Measurements from ENCODE around the gene RAMAC. TPM values are rescaled to one million over a fixed set of nuclear protein-coding genes. Genes with fewer than 3 reads are reported as not detected.

The RAMAC gene
- total and polyA plus RNA-seq, 10 of the 15 experiments (the other 5 are each of a cell fraction or from before 2014, with no cell fraction given), result 22.4 to 109 (median 41.7) TPM

GRCh38 chr15:82969353-82969752 is 16.7 kb upstream of the RAMAC start:
- H3K27me3 ChIP-seq (replicated peaks in 1 of 2; ENCODE audit: control insufficient read depth in 2 of 2, insufficient read depth in 2 of 2, low read length in 1 of 2), result peaks cover 0 to 2% of the 10 kb centered on the region in 2 experiments; a peak in 1 of 4 replicates
- no peaks in the 10 kb centered on the region for H3K9me3 ChIP-seq (replicated peaks; ENCODE audit: control insufficient read depth, insufficient read depth, low read length)
- FAIRE-seq (no peak), ATAC-seq (no peak), DNase-seq (ENCODE audit: low read depth, low spot score) (no peak)
- H3K4me3 ChIP-seq, result no peak overlapping the region
- no peak overlapping the region for H2AFZ ChIP-seq (ENCODE audit: control insufficient read depth, low read depth, low read length)
- no TSS peak for BruUV-seq (replicated peaks)
- ChIA-PET RAD21 (ENCODE audit: unreplicated experiment) (no interaction called here), SMC1A (ENCODE audit: uncharacterized antibody, unreplicated experiment) (interaction anchor here (0.6 to 1.2 kb wide), 3 partner anchors 30 to 68 kb away, joined by 3 to 5 read pairs (median 3); no protein-coding TSS in a partner anchor), POLR2A (no interaction called here), CTCF (interaction anchor here (0.9 kb wide), 1 partner anchor 438 kb away, joined by 3 read pairs; no protein-coding TSS in a partner anchor)
- no peaks in the 10 kb centered on the region; the same call in 1 of the 2 replicates for H4K20me1 ChIP-seq (ENCODE audit: control insufficient read depth, insufficient read depth)
- no peak for TF ChIP-seq GABPA (IDR thresholded peaks at IDR 0.05; ENCODE audit: low read depth)
- no peak for TF ChIP-seq E2F8 (IDR thresholded peaks at IDR 0.05; ENCODE audit: low read depth, partially characterized antibody)
- no peak for TF ChIP-seq SMAD5 (IDR thresholded peaks at IDR 0.05; ENCODE audit: low read depth)
- TF ChIP-seq ASH2L (IDR thresholded peaks at IDR 0.05; ENCODE audit: borderline replicate concordance, low read depth), result no peak
- TF ChIP-seq CBX3 (IDR thresholded peaks at IDR 0.05; ENCODE audit: borderline replicate concordance, low read depth), result no peak
- TF ChIP-seq CHD1 (IDR thresholded peaks at IDR 0.05; ENCODE audit: low read depth, low read length), result no peak
- TF ChIP-seq CEBPB (IDR thresholded peaks at IDR 0.05; ENCODE audit: borderline replicate concordance in 1 of 2, low read depth in 2 of 2, low read length in 2 of 2), result no peak
- TF ChIP-seq DPF2 (IDR thresholded peaks at IDR 0.05), result no peak
- TF ChIP-seq WRNIP1 (IDR thresholded peaks at IDR 0.05; ENCODE audit: borderline replicate concordance, low read depth, low read length), result no peak
- no peak for TF ChIP-seq CREM (IDR thresholded peaks at IDR 0.05; ENCODE audit: low read depth)
- TF ChIP-seq NR2C1 (IDR thresholded peaks at IDR 0.05), result no peak
- TF ChIP-seq ZNF217 (IDR thresholded peaks at IDR 0.05), result no peak
- no peak overlapping the region for H3K9ac ChIP-seq (ENCODE audit: control insufficient read depth, insufficient read depth, low read length)
- in situ Hi-C loops (cut with MboI), result no loop called here
- intact Hi-C loops (cut with micrococcal nuclease; ENCODE audit: unreplicated experiment), result no loop called here
- peaks cover 13% of the 10 kb centered on the region for H3K4me1 ChIP-seq (ENCODE audit: control insufficient read depth, insufficient read depth, low read length)
- no peak overlapping the region for H3K27ac ChIP-seq (ENCODE audit: control insufficient read depth, insufficient read depth)
- H3K36me3 ChIP-seq (ENCODE audit: control insufficient read depth in 2 of 2, insufficient read depth in 2 of 2, low read length in 1 of 2), result no peaks in the 10 kb centered on the region
- 61% methylated on average over 7 of the region's 7 CpGs for WGBS (ENCODE audit: insufficient coverage, insufficient replicate concordance, low lambda C conversion rate, missing lambda C conversion rate)
- H3K4me2 ChIP-seq (ENCODE audit: control insufficient read depth, insufficient read depth), result no peak overlapping the region
- no peaks in the 10 kb centered on the region for H3K79me2 ChIP-seq (ENCODE audit: control insufficient read depth, insufficient read depth, low read length)
